ENCODE results near the gene AMER2. TPM values are rescaled to one million over a fixed set of nuclear protein-coding genes. Genes with fewer than 3 reads are reported as not detected.

The AMER2 gene
- total and polyA plus RNA-seq, 8 donors, result 0.07 TPM; not detected in 7

DNA sequence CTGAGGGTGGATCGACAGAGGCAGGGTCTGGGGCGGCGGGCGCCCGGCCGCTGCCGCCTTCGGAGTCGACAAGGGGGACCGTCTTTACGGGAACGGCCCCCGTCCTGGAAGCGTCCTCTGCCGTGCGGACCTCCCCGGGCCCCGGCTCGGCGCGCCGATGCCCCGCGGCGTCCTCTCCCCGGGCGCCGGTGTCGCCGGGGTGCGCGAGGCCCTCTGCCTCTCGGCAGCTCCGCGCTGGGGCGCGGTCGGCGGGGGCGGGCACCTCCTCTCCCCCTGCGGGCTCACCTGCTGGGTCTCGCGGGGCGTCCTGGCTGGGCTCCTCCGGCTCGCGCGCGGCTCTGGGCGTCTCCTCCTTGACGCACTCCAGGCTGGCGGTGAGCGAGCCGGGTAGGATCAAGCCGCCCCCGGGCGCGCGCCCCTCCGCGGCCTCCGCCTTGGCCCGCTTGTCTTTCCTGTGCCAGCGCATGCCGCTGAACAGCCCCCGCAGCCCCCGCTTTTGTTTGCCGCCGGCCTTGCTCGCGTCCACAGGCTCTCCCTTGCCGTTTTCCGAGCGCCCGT lies 1.5 kb downstream of the AMER2 start:
- Histone ChIP-seq H3K4me3 (peak overlapping the region in 2 of 4 donors; percentile 30 to 41), H3K27me3 (peaks cover 0 to 33% (median 2%) of the 10 kb centered on the region in 4 donors), H3K36me3 (no peaks in the 10 kb centered on the region), H3K9me3 (no peaks in the 10 kb centered on the region), H3K27ac (no peak overlapping the region), H3K4me1 (no peaks in the 10 kb centered on the region)
- TF ChIP-seq, protein P1, sequence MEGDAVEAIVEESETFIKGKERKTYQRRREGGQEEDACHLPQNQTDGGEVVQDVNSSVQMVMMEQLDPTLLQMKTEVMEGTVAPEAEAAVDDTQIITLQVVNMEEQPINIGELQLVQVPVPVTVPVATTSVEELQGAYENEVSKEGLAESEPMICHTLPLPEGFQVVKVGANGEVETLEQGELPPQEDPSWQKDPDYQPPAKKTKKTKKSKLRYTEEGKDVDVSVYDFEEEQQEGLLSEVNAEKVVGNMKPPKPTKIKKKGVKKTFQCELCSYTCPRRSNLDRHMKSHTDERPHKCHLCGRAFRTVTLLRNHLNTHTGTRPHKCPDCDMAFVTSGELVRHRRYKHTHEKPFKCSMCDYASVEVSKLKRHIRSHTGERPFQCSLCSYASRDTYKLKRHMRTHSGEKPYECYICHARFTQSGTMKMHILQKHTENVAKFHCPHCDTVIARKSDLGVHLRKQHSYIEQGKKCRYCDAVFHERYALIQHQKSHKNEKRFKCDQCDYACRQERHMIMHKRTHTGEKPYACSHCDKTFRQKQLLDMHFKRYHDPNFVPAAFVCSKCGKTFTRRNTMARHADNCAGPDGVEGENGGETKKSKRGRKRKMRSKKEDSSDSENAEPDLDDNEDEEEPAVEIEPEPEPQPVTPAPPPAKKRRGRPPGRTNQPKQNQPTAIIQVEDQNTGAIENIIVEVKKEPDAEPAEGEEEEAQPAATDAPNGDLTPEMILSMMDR (IDR thresholded peaks at IDR 0.05), result no peak
- DNase-seq (peak in 2 of 6 donors; percentile 22 to 71), FAIRE-seq (no peak), ATAC-seq (peak in 1 of 4 donors; percentile 56)
- intact Hi-C loops (cut with DNase I), result no loop called here
- WGBS, 2 donors, result 1 to 4% methylated on average over 54 to 75 of the region's 75 CpGs

DNA sequence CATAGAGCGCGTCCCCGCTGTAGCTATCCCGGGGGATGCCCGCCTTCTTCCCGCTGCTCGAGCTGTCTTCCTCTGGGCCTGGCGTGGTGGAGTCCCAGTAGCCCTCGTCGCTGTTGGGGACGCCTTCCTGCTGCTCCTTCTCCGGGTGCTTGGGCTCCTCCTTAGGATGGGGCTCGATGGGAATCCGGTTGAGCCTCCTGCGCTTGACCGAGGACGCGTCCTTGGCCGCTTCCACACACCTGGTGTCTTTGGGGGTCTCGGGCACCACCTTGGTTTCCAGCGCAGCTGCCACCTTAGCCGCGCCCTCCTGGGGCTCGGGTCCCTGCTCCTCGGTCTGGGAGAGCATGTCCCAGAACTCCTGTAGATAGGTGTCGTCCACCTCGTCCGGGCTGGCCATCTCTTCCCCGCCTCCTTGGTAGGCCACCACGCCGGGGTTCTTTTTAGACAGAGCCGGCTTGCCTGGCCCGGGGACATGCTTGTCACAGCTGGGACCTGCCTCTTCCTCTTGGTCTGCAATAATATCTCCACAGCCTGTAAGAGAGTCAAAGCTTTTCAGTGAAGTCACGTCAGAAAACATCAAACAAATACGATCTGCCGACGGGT lies 2.0 kb downstream of the AMER2 start:
- H3K27ac ChIP-seq, result no peak overlapping the region
- H3K9me3 ChIP-seq, result no peaks in the 10 kb centered on the region
- H3K4me3 ChIP-seq, result no peak overlapping the region
- peaks cover 0 to 33% (median 2%) of the 10 kb centered on the region in 4 donors for H3K27me3 ChIP-seq
- DNase-seq (peak in 1 of 6 donors; percentile 54), FAIRE-seq (no peak), ATAC-seq (no peak)
- no peaks in the 10 kb centered on the region for H3K36me3 ChIP-seq
- no peaks in the 10 kb centered on the region for H3K4me1 ChIP-seq
- TF ChIP-seq, protein P1 (IDR thresholded peaks at IDR 0.05), result no peak
- intact Hi-C loops (cut with DNase I), result no loop called here
- WGBS, 2 donors, result 69 to 70% methylated on average over 37 of the region's 37 CpGs

DNA sequence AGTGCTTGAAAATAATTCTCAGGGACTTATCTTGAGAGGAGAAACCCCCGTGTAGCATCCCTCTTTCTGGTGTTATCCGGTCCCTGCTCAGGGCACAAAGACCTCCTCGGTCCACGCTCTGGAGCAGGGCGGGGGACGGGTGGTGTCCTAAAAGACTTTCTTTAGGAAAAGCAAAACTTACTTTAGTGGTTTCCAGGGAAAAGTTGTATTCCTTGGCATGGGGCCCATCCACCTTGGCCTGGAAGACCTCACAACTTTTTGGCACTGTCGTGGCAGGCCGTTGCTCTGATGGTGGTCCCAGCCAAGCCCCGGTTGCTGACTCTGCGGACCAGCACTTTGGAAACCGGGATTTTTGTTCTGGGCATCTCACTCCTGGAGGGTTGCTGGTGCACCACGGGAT lies 2.7 kb downstream of the AMER2 start:
- H3K9me3 ChIP-seq, result no peaks in the 10 kb centered on the region
- no peak overlapping the region for H3K4me3 ChIP-seq
- H3K4me1 ChIP-seq, result no peaks in the 10 kb centered on the region
- H3K36me3 ChIP-seq, result no peaks in the 10 kb centered on the region
- intact Hi-C loops (cut with DNase I), result no loop called here
- FAIRE-seq (no peak), ATAC-seq (no peak), DNase-seq (no peak)
- H3K27ac ChIP-seq, result no peak overlapping the region
- WGBS, 2 donors, result 71 to 76% methylated on average over 12 of the region's 12 CpGs
- peaks cover 0 to 33% (median 2%) of the 10 kb centered on the region in 4 donors for H3K27me3 ChIP-seq
- TF ChIP-seq, protein P1 (IDR thresholded peaks at IDR 0.05), result no peak

DNA sequence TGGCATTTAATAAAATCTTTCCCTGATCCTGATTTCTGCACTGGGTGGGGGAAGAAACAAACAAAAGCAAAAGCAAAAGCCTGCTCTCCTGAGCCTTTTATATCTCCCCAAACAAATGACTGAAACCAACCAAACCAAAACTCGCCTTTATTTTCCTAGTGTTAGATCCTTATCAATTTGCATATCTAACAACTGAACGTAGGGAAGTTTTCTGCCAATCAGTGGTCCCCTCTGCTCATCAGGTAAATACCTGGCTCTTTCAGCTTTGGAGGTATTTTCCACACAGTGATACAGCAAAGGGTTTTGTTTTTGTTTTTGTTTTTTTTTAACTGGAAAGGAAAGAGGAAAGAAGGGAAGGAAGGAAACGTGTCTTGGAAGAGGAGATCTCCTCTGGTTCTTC lies 3.3 kb downstream of the AMER2 start:
- WGBS, 2 donors, result 22 to 28% methylated on average over 3 of the region's 3 CpGs
- H3K27me3 ChIP-seq, result peaks cover 0 to 31% (median 2%) of the 10 kb centered on the region in 4 donors
- H3K4me3 ChIP-seq, result no peak overlapping the region
- no peaks in the 10 kb centered on the region for H3K36me3 ChIP-seq
- DNase-seq, result no peak
- no peaks in the 10 kb centered on the region for H3K4me1 ChIP-seq
- ATAC-seq, result no peak
- no peak for FAIRE-seq
- H3K9me3 ChIP-seq, result no peaks in the 10 kb centered on the region
- TF ChIP-seq, protein P1 (IDR thresholded peaks at IDR 0.05), result no peak
- H3K27ac ChIP-seq, result no peak overlapping the region
- intact Hi-C loops (cut with DNase I), result no loop called here

All from pancreas (tissue), 10 donors.